ENCODE results near the gene FLNB.
A peak's percentile ranks its signal among the peaks of the same experiment; 100 is the strongest.

Gene FLNB

GRCh38 chr3:58158442-58159153, 150.4 kb downstream of the FLNB start:
- no peak for TF ChIP-seq EP300 (IDR thresholded peaks at IDR 0.05; ENCODE audit: borderline replicate concordance)
- TF ChIP-seq USF1 (IDR thresholded peaks at IDR 0.05): no peak
- TF ChIP-seq CEBPB (IDR thresholded peaks at IDR 0.05): no peak
- no peak for TF ChIP-seq ZBTB7A (IDR thresholded peaks at IDR 0.05; ENCODE audit: low read depth)

GRCh38 chr3:58160399-58160798, 152.2 kb downstream of the FLNB start:
- TF ChIP-seq EP300 (IDR thresholded peaks at IDR 0.05; ENCODE audit: borderline replicate concordance) (no peak), YY1 (IDR thresholded peaks at IDR 0.05; ENCODE audit: low read depth) (no peak), EGR1 (IDR thresholded peaks at IDR 0.05) (no peak), REST (IDR thresholded peaks at IDR 0.05; ENCODE audit: low read depth) (no peak), TCF12 (IDR thresholded peaks at IDR 0.05; ENCODE audit: low read depth) (no peak), ZBTB7A (IDR thresholded peaks at IDR 0.05; ENCODE audit: low read depth) (no peak), NFIC (IDR thresholded peaks at IDR 0.05) (no peak), FOXM1 (IDR thresholded peaks at IDR 0.05; ENCODE audit: borderline replicate concordance, low read depth) (no peak), TEAD4 (IDR thresholded peaks at IDR 0.05) (no peak)

GRCh38 chr3:58161435-58162398, 153.5 kb downstream of the FLNB start:
- TF ChIP-seq ZBTB7A (IDR thresholded peaks at IDR 0.05; ENCODE audit: low read depth) (no peak), CREB1 (IDR thresholded peaks at IDR 0.05; ENCODE audit: low read depth) (no peak), CEBPB (IDR thresholded peaks at IDR 0.05) (0 out of 2 replicates have a peak, but pooled peaks have one; percentile 49), TEAD4 (IDR thresholded peaks at IDR 0.05) (peak; percentile 79), TAF1 (IDR thresholded peaks at IDR 0.05; ENCODE audit: low read depth) (no peak), FOXM1 (IDR thresholded peaks at IDR 0.05; ENCODE audit: borderline replicate concordance, low read depth) (peak; percentile 30; the same call in 1 of the 2 replicates), USF1 (IDR thresholded peaks at IDR 0.05) (peak; percentile 38), TCF12 (IDR thresholded peaks at IDR 0.05; ENCODE audit: low read depth) (peak; percentile 91), NFIC (IDR thresholded peaks at IDR 0.05) (peak; percentile 97), YY1 (IDR thresholded peaks at IDR 0.05; ENCODE audit: low read depth) (peak; percentile 65; the same call in 1 of the 2 replicates), REST (IDR thresholded peaks at IDR 0.05; ENCODE audit: low read depth) (no peak), MAX (IDR thresholded peaks at IDR 0.05) (peak; percentile 97), EGR1 (IDR thresholded peaks at IDR 0.05) (no peak), RAD21 (IDR thresholded peaks at IDR 0.05; ENCODE audit: low read depth) (no peak), EP300 (IDR thresholded peaks at IDR 0.05; ENCODE audit: borderline replicate concordance) (peak; percentile 84)

GRCh38 chr3:58163234-58163633, 155.0 kb downstream of the FLNB start:
- TF ChIP-seq USF1 (IDR thresholded peaks at IDR 0.05) (no peak), ZBTB7A (IDR thresholded peaks at IDR 0.05; ENCODE audit: low read depth) (no peak), FOXM1 (IDR thresholded peaks at IDR 0.05; ENCODE audit: borderline replicate concordance, low read depth) (no peak), TEAD4 (IDR thresholded peaks at IDR 0.05) (no peak)

GRCh38 chr3:58164199-58164879, 156.1 kb downstream of the FLNB start:
- TF ChIP-seq CEBPB (IDR thresholded peaks at IDR 0.05): peak; percentile 60; the same call in 1 of the 2 replicates
- TF ChIP-seq FOXM1 (IDR thresholded peaks at IDR 0.05; ENCODE audit: borderline replicate concordance, low read depth): peak; percentile 75; the same call in 1 of the 2 replicates
- peak; percentile 95 for TF ChIP-seq EP300 (IDR thresholded peaks at IDR 0.05; ENCODE audit: borderline replicate concordance)
- no peak; the same call in 1 of the 2 replicates for TF ChIP-seq USF1 (IDR thresholded peaks at IDR 0.05)
- peak; percentile 95 for TF ChIP-seq TCF12 (IDR thresholded peaks at IDR 0.05; ENCODE audit: low read depth)
- TF ChIP-seq REST (IDR thresholded peaks at IDR 0.05; ENCODE audit: low read depth): no peak
- no peak for TF ChIP-seq TAF1 (IDR thresholded peaks at IDR 0.05; ENCODE audit: low read depth)
- TF ChIP-seq CREB1 (IDR thresholded peaks at IDR 0.05; ENCODE audit: low read depth): peak; percentile 48; the same call in 1 of the 2 replicates
- peak; percentile 60 for TF ChIP-seq YY1 (IDR thresholded peaks at IDR 0.05; ENCODE audit: low read depth)
- TF ChIP-seq TEAD4 (IDR thresholded peaks at IDR 0.05): peak; percentile 65
- peak; percentile 100 for TF ChIP-seq NFIC (IDR thresholded peaks at IDR 0.05)
- TF ChIP-seq EGR1 (IDR thresholded peaks at IDR 0.05): no peak
- peak; percentile 63 for TF ChIP-seq ZBTB7A (IDR thresholded peaks at IDR 0.05; ENCODE audit: low read depth)
- peak; percentile 27; the same call in 1 of the 2 replicates for TF ChIP-seq RAD21 (IDR thresholded peaks at IDR 0.05; ENCODE audit: low read depth)
- TF ChIP-seq MAX (IDR thresholded peaks at IDR 0.05): peak; percentile 87

All from Ishikawa (cell line).